A673 (cell line): ENCODE results near the gene MKRN2. TPM values are rescaled to one million over a fixed set of nuclear protein-coding genes. Genes with fewer than 3 reads are reported as not detected.
"Not testable (repeated sequence)": the region's sequence is repeated elsewhere in the genome, so short reads cannot be mapped to it uniquely, and the experiment has no call there.

ENCODE experiments used
- BruUV-seq: library from RNA; stranded (reverse); fragments of 400-500 nt; replicated peaks from 2 replicates; lab custom pipeline; 2021; lab: Mats Ljungman, UMichigan
- CTCF ChIA-PET: fragments of 300-600 bp; sonication (Branson Sonifier 250); formaldehyde crosslinking; loops from one replicate; lab custom pipeline; 2022; ENCODE audit warnings: antibody characterized with exemption; lab: Charles Lee
- POLR2A ChIA-PET: fragments of 300-600 bp; sonication (Branson Sonifier 250); formaldehyde crosslinking; loops from one replicate; lab custom pipeline; 2022; ENCODE audit warnings: antibody characterized with exemption; ENCODE audit not compliant: low non-redundant PET; lab: Charles Lee
- DNase-seq: peaks from one replicate; pipeline ENCODE4 v3.0.0-alpha.2; 2015; ENCODE audit warnings: low spot score
- H3K27ac ChIP-seq: fragments of 200-600 bp; sonication (generic); 2 replicates; pipeline ENCODE4 v1.5.1; 2016; ENCODE audit warnings: mixed run types, low read depth, mild to moderate bottlenecking, mixed read lengths, antibody characterized with exemption, low read length; ENCODE audit not compliant: poor library complexity, severe bottlenecking
- H3K27me3 ChIP-seq: fragments of 200-600 bp; sonication (generic); replicated peaks from 2 replicates; pipeline ENCODE4 v1.6.1; 2017; ENCODE audit warnings: mixed run types, low read depth, mild to moderate bottlenecking, mixed read lengths, antibody characterized with exemption, low read length; ENCODE audit not compliant: insufficient read depth, poor library complexity
- H3K36me3 ChIP-seq: fragments of 200-600 bp; sonication (generic); 2 replicates; pipeline ENCODE4 v1.6.1; 2016; ENCODE audit warnings: mixed run types, mild to moderate bottlenecking, mixed read lengths, antibody characterized with exemption, low read length; ENCODE audit not compliant: insufficient read depth, poor library complexity, severe bottlenecking
- H3K4me1 ChIP-seq: fragments of 200-600 bp; sonication (generic); 2 replicates; pipeline ENCODE4 v1.6.1; 2017; ENCODE audit warnings: mixed run types, mild to moderate bottlenecking, mixed read lengths, antibody characterized with exemption, low read length; ENCODE audit not compliant: insufficient read depth, poor library complexity, severe bottlenecking
- H3K4me3 ChIP-seq: fragments of 200-600 bp; sonication (generic); 2 replicates; pipeline ENCODE4 v1.5.1; 2016; ENCODE audit warnings: low read depth, mixed run types, mild to moderate bottlenecking, mixed read lengths, low read length; ENCODE audit not compliant: poor library complexity, severe bottlenecking
- H3K9me3 ChIP-seq: fragments of 200-600 bp; sonication (generic); 2 replicates; pipeline ENCODE4 v1.6.1; 2016; ENCODE audit warnings: mixed run types, low read depth, mild to moderate bottlenecking, mixed read lengths, antibody characterized with exemption, low read length; ENCODE audit not compliant: poor library complexity, severe bottlenecking
- EZH2 ChIP-seq: fragments of 200-600 bp; sonication (generic); IDR thresholded peaks from 2 replicates; pipeline ENCODE4 v1.6.1; 2017; ENCODE audit warnings: borderline replicate concordance, low read depth, mild to moderate bottlenecking, mixed read lengths, antibody characterized with exemption, low read length; ENCODE audit not compliant: poor library complexity, severe bottlenecking
- intact Hi-C: fragments of 100-400 bp; cut with micrococcal nuclease; formaldehyde crosslinking; loops from one replicate; pipeline ENCODE4 v1.10.0; 2022; ENCODE audit not compliant: unreplicated experiment
- total RNA-seq: library from RNA; stranded (reverse); gene quantifications from 2 replicates; pipeline ENCODE4 v1.2.3, GENCODE V29; 2021
- TF ChIP-seq, protein P1 (sequence below): fragments of 300-800, 200-600 bp; sonication (generic); conservative IDR thresholded peaks from 2 replicates; pipeline ENCODE4 v1.5.1; 2017; ENCODE audit warnings: low read depth, mild to moderate bottlenecking, antibody characterized with exemption, low read length, moderate library complexity, mixed read lengths

MKRN2 gene
- total RNA-seq, 1 experiment from 2014 or later: 47.3 TPM

DNA sequence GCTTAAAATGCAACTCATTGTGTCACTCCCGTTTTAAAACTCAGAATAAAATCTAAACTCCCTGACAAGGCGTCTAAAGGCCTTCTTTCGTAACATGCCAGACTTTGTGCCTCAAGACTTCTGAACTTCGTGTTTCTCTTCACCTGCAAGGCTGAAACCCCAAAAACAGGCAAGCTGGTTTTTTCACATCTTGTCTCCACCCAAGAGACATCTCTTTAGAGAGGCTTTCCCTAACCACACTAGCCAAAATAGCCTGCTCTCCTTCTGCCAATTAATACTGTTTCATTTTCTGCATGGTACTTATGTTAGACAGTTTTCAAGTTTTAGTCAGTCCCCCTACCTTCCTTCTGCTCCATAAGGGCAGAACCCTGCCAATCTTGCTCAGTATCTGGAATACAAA is 65.4 kb downstream of the MKRN2 start:
- Histone ChIP-seq H3K27ac (no peak overlapping the region), H3K4me1 (peaks cover 3% of the 10 kb centered on the region), H3K9me3 (no peaks in the 10 kb centered on the region), H3K27me3 (no peaks in the 10 kb centered on the region), H3K36me3 (peaks cover 11% of the 10 kb centered on the region), H3K4me3 (no peak overlapping the region)
- intact Hi-C loops: no loop called here
- no peak for DNase-seq
- ChIA-PET CTCF (no interaction called here), POLR2A (no interaction called here)
- TF ChIP-seq, protein P1, sequence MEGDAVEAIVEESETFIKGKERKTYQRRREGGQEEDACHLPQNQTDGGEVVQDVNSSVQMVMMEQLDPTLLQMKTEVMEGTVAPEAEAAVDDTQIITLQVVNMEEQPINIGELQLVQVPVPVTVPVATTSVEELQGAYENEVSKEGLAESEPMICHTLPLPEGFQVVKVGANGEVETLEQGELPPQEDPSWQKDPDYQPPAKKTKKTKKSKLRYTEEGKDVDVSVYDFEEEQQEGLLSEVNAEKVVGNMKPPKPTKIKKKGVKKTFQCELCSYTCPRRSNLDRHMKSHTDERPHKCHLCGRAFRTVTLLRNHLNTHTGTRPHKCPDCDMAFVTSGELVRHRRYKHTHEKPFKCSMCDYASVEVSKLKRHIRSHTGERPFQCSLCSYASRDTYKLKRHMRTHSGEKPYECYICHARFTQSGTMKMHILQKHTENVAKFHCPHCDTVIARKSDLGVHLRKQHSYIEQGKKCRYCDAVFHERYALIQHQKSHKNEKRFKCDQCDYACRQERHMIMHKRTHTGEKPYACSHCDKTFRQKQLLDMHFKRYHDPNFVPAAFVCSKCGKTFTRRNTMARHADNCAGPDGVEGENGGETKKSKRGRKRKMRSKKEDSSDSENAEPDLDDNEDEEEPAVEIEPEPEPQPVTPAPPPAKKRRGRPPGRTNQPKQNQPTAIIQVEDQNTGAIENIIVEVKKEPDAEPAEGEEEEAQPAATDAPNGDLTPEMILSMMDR: no peak
- no peak for TF ChIP-seq EZH2
- no TSS peak for BruUV-seq

DNA sequence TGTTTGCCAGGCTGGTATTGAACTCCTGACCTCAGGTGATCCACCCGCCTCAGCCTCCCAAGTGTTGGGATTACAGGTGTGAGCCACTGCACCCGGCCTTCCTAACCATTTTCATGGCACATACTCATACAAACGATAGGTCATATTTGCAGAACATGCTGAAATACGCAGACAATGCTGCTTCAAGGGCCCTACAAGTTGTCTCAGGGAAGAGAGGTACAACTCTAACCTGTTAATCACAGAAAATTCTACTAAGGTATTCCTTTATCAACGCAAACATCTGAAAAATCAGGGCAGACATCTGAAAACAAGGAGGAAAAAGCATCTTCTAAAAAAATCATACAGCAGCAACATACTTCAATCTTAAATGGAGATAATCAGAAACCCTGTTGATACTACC is 67.2 kb downstream of the MKRN2 start:
- H3K9me3 ChIP-seq: no peaks in the 10 kb centered on the region
- intact Hi-C loops: no loop called here
- H3K27ac ChIP-seq: no peak overlapping the region
- H3K27me3 ChIP-seq: no peaks in the 10 kb centered on the region
- POLR2A ChIA-PET: interaction anchor here (0.6 kb wide), 1 partner anchor 214 kb away, joined by 4 read pairs; no protein-coding TSS in a partner anchor
- no peak for TF ChIP-seq EZH2
- TF ChIP-seq, protein P1: no peak
- no peak for DNase-seq
- H3K4me1 ChIP-seq: peaks cover 3% of the 10 kb centered on the region
- H3K4me3 ChIP-seq: no peak overlapping the region
- no peaks in the 10 kb centered on the region for H3K36me3 ChIP-seq
- CTCF ChIA-PET: no interaction called here
- BruUV-seq: no TSS peak

DNA sequence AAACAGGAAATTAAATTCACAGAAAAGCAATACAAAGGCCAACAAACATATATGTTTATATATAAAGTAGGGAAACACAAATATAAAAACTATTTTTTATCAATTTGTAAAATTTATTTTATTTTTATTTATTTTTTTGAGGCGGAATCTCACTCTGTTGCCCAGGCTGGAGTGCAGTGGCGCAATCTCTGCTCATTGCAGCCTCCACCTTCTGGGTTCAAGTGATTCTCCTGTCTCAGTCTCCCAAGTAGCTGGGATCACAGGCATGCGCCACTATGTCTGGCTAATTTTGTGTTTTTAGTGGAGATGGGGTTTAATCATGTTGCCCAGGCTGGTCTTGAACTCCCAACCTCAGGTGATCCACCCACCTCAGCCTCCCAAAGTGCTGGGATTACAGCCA is 68.1 kb downstream of the MKRN2 start:
- H3K27ac ChIP-seq, H3K9me3 ChIP-seq, DNase-seq, H3K36me3 ChIP-seq, H3K27me3 ChIP-seq, CTCF ChIA-PET, BruUV-seq, H3K4me3 ChIP-seq, intact Hi-C loops, H3K4me1 ChIP-seq: not testable (repeated sequence)
- POLR2A ChIA-PET: interaction anchor here (0.6 kb wide), 1 partner anchor 10 kb away, joined by 8 read pairs; no protein-coding TSS in a partner anchor

DNA sequence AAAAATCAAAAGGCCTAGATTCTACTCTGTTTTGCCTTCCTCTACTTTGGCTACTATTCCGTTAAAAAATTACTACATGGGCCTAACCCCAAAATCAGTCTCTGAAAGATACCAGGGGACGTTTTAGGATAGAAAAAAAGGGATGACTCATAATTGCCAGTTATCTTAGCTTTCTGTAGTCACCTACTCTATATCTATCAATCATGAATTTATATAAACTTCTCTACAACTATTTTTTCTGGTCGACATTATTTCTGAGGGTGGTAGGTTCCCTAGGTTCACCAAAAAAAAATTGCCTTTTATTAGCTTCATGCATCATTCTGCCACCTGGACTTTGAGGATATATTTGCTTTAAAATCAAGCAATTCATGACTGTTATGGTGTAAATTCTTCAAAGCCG is 70.5 kb downstream of the MKRN2 start:
- no peak for DNase-seq
- Histone ChIP-seq H3K27ac (no peak overlapping the region), H3K36me3 (no peaks in the 10 kb centered on the region), H3K9me3 (no peaks in the 10 kb centered on the region), H3K4me1 (peaks cover 2% of the 10 kb centered on the region), H3K4me3 (no peak overlapping the region), H3K27me3 (no peaks in the 10 kb centered on the region)
- ChIA-PET POLR2A (no interaction called here), CTCF (no interaction called here)
- no TSS peak for BruUV-seq
- intact Hi-C loops: no loop called here
- no peak for TF ChIP-seq EZH2
- TF ChIP-seq, protein P1: no peak
